ENCODE data around the gene DNPH1. TPM values are rescaled to one million over a fixed set of nuclear protein-coding genes. Genes with fewer than 3 reads are reported as not detected.
A peak's percentile ranks its signal among the peaks of the same experiment; 100 is the strongest.

Gene DNPH1
- total RNA-seq, 1 experiment from 2014 or later: 82.6 TPM

GRCh38 chr6:43229803-43230620, 731 bp upstream of the DNPH1 start:
- peaks cover 15% of the 10 kb centered on the region for H3K4me1 Mint-ChIP-seq (ENCODE audit: low read depth, unreplicated experiment)
- BruUV-seq (replicated peaks): no TSS peak
- peaks cover 26% of the 10 kb centered on the region for H3K27me3 Mint-ChIP-seq (ENCODE audit: unreplicated experiment)
- DNase-seq: no peak
- CTCF ChIA-PET: interaction anchor here (1.0 to 2.0 kb wide), 8 partner anchors 8 to 266 kb away, joined by 3 to 14 read pairs (median 6); partner anchors contain the start of gene CRIP3
- intact Hi-C loops (cut with micrococcal nuclease; ENCODE audit: unreplicated experiment): no loop called here
- H3K36me3 Mint-ChIP-seq (ENCODE audit: insufficient read depth, unreplicated experiment): peaks cover 35% of the 10 kb centered on the region
- H3K4me3 Mint-ChIP-seq (ENCODE audit: low read depth, unreplicated experiment): peak overlapping the region; percentile 75
- no peaks in the 10 kb centered on the region for H3K9me3 Mint-ChIP-seq (ENCODE audit: low read depth, unreplicated experiment)
- no peak for TF ChIP-seq CTCF (IDR thresholded peaks at IDR 0.05; ENCODE audit: unreplicated experiment)
- peak overlapping the region; percentile 88 for H3K27ac Mint-ChIP-seq (ENCODE audit: unreplicated experiment)

- CTCF ChIA-PET: interaction anchor here (0.6 kb wide), 1 partner anchor 30 kb away, joined by 5 read pairs; no protein-coding TSS in a partner anchor
- no peak for DNase-seq
- TF ChIP-seq CTCF (IDR thresholded peaks at IDR 0.05; ENCODE audit: unreplicated experiment): no peak
- no TSS peak for BruUV-seq (replicated peaks)
- Mint-ChIP-seq H3K27me3 (ENCODE audit: unreplicated experiment) (peaks cover 6% of the 10 kb centered on the region), H3K4me3 (ENCODE audit: low read depth, unreplicated experiment) (no peak overlapping the region), H3K27ac (ENCODE audit: unreplicated experiment) (peak overlapping the region; percentile 53), H3K36me3 (ENCODE audit: insufficient read depth, unreplicated experiment) (peaks cover 47% of the 10 kb centered on the region), H3K4me1 (ENCODE audit: low read depth, unreplicated experiment) (peaks cover 27% of the 10 kb centered on the region), H3K9me3 (ENCODE audit: low read depth, unreplicated experiment) (no peaks in the 10 kb centered on the region)
- intact Hi-C loops (cut with micrococcal nuclease; ENCODE audit: unreplicated experiment): no loop called here
Observed at GRCh38 chr6:43226192-43226851, 3.0 kb downstream of the DNPH1 start.

GRCh38 chr6:43223175-43223574, 6.1 kb downstream of the DNPH1 start:
- CTCF ChIA-PET: interaction anchor here (0.6 kb wide), 1 partner anchor 475 kb away, joined by 5 read pairs; no protein-coding TSS in a partner anchor
- no TSS peak for BruUV-seq (replicated peaks)
- DNase-seq: no peak
- Mint-ChIP-seq H3K27ac (ENCODE audit: unreplicated experiment) (no peak overlapping the region), H3K27me3 (ENCODE audit: unreplicated experiment) (no peaks in the 10 kb centered on the region), H3K36me3 (ENCODE audit: insufficient read depth, unreplicated experiment) (peaks cover 54% of the 10 kb centered on the region), H3K4me3 (ENCODE audit: low read depth, unreplicated experiment) (no peak overlapping the region), H3K9me3 (ENCODE audit: low read depth, unreplicated experiment) (no peaks in the 10 kb centered on the region), H3K4me1 (ENCODE audit: low read depth, unreplicated experiment) (peaks cover 27% of the 10 kb centered on the region)
- intact Hi-C loops (cut with micrococcal nuclease; ENCODE audit: unreplicated experiment): no loop called here
- TF ChIP-seq CTCF (IDR thresholded peaks at IDR 0.05; ENCODE audit: unreplicated experiment): no peak

- no peak overlapping the region for H3K27ac Mint-ChIP-seq (ENCODE audit: unreplicated experiment)
- no peak for DNase-seq
- no peaks in the 10 kb centered on the region for H3K9me3 Mint-ChIP-seq (ENCODE audit: low read depth, unreplicated experiment)
- no peaks in the 10 kb centered on the region for H3K27me3 Mint-ChIP-seq (ENCODE audit: unreplicated experiment)
- TF ChIP-seq CTCF (IDR thresholded peaks at IDR 0.05; ENCODE audit: unreplicated experiment): no peak
- no TSS peak for BruUV-seq (replicated peaks)
- peaks cover 27% of the 10 kb centered on the region for H3K4me1 Mint-ChIP-seq (ENCODE audit: low read depth, unreplicated experiment)
- no peak overlapping the region for H3K4me3 Mint-ChIP-seq (ENCODE audit: low read depth, unreplicated experiment)
- H3K36me3 Mint-ChIP-seq (ENCODE audit: insufficient read depth, unreplicated experiment): peaks cover 49% of the 10 kb centered on the region
- CTCF ChIA-PET: no interaction called here
- intact Hi-C loops (cut with micrococcal nuclease; ENCODE audit: unreplicated experiment): no loop called here
Observed at GRCh38 chr6:43222418-43223059, 6.7 kb downstream of the DNPH1 start.
